Stimulated activated naive B cell treated with anti-CD40 and anti-IgM and Interleukin-4, amounts not matched to agents 10 μg/mL and 1 μg/mL and 100 μg/mL, for 72 hours (primary cell): ENCODE measurements around the gene CNOT8.
A peak's percentile ranks its signal among the peaks of the same experiment; 100 is the strongest.
"Not testable (repeated sequence)": the region's sequence is repeated elsewhere in the genome, so short reads cannot be mapped to it uniquely, and the experiment has no call there.

Experiments
- ATAC-seq, 2 donors: fragments of 150-1000 bp; cut with Tn5 transposase; replicated peaks; 2 replicates each; pipeline ENCODE4 v1.10.0; 2021; ENCODE audit warnings: moderate library complexity in 1 of 2
- DNase-seq: peaks from one replicate; pipeline ENCODE4 v3.0.0; 2021
- H3K27ac Mint-ChIP-seq: one replicate; pipeline ENCODE4 v1.8.0; 2022; ENCODE audit warnings: mild to moderate bottlenecking, mixed read lengths
- H3K27me3 Mint-ChIP-seq, 2 donors: one replicate each; pipeline ENCODE4 v1.8.0; 2022; ENCODE audit warnings: mixed read lengths in 2 of 2
- H3K36me3 Mint-ChIP-seq, 2 donors: one replicate each; pipeline ENCODE4 v1.8.0; 2022; ENCODE audit warnings: mixed read lengths in 2 of 2, mild to moderate bottlenecking in 1 of 2
- H3K4me1 Mint-ChIP-seq, 2 donors: one replicate each; pipeline ENCODE4 v1.8.0; 2022; ENCODE audit warnings: mixed read lengths in 2 of 2, mild to moderate bottlenecking in 1 of 2
- H3K4me3 Mint-ChIP-seq, 2 donors: one replicate each; pipeline ENCODE4 v1.8.0; 2022; ENCODE audit warnings: mild to moderate bottlenecking in 2 of 2, mixed read lengths in 2 of 2, moderate library complexity in 1 of 2
- H3K9me3 Mint-ChIP-seq, 2 donors: one replicate each; pipeline ENCODE4 v1.8.0; 2022; ENCODE audit warnings: mixed read lengths in 2 of 2, mild to moderate bottlenecking in 1 of 2

The CNOT8 gene

DNA sequence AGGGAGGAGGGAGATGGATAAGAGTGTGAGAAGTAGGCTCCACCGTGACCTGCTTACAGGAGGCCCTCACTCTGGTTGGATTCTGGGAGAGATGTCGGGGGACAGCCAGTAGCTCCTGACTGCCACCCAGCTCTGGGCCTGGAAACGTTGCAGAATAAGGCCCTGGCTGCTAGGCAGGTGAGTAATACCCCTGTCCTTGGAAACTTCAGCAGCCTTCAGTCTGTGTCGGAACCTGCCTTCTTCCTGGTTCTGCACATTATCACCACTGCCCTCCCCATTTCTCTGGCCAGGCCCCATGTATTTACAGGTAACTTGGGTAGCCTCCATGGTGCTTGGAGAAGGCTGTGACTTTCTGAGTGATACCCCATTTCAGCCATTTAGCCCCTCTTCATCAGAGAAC, 34.8 kb upstream of the CNOT8 start:
- ATAC-seq: no peak
- Mint-ChIP-seq H3K9me3 (no peaks in the 10 kb centered on the region), H3K27ac (peak overlapping the region; percentile 65), H3K36me3 (peaks cover 58 to 70% of the 10 kb centered on the region in 2 donors), H3K27me3 (no peaks in the 10 kb centered on the region), H3K4me3 (no peak overlapping the region), H3K4me1 (peaks cover 0 to 7% of the 10 kb centered on the region in 2 donors)
- DNase-seq: no peak

GRCh38 chr5:154824070-154824469, 34.4 kb upstream of the CNOT8 start:
- Mint-ChIP-seq H3K4me3 (no peak overlapping the region), H3K36me3 (peaks cover 55 to 67% of the 10 kb centered on the region in 2 donors), H3K4me1 (peaks cover 0 to 5% of the 10 kb centered on the region in 2 donors), H3K27ac (no peak overlapping the region), H3K9me3 (no peaks in the 10 kb centered on the region), H3K27me3 (no peaks in the 10 kb centered on the region)
- DNase-seq (no peak), ATAC-seq (no peak)

DNA sequence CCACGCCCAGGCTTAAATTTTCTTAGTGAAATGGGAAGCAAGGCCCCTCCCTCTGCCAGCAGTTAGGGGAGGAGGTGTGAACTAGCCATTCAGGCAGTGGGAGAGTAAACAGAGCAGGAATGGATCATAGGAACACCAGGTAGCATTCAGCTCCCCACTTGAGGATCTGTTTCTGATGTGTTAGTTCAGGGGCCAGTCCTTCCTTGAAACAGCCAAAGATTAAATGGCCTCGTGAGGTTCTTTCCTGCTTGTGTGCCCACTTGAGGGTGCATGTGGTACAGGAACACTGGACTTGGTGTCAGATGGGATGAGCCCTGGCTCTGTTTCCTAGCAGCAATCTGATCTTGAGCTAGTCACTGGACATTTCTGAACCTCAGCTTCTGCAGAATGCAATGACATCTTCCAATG, 29.2 kb upstream of the CNOT8 start:
- H3K4me1 Mint-ChIP-seq: peaks cover 0 to 7% of the 10 kb centered on the region in 2 donors
- no peaks in the 10 kb centered on the region for H3K27me3 Mint-ChIP-seq
- DNase-seq (no peak), ATAC-seq (no peak)
- no peak overlapping the region for H3K4me3 Mint-ChIP-seq
- peaks cover 22 to 51% of the 10 kb centered on the region in 2 donors for H3K36me3 Mint-ChIP-seq
- H3K27ac Mint-ChIP-seq: no peak overlapping the region
- no peaks in the 10 kb centered on the region for H3K9me3 Mint-ChIP-seq

DNA sequence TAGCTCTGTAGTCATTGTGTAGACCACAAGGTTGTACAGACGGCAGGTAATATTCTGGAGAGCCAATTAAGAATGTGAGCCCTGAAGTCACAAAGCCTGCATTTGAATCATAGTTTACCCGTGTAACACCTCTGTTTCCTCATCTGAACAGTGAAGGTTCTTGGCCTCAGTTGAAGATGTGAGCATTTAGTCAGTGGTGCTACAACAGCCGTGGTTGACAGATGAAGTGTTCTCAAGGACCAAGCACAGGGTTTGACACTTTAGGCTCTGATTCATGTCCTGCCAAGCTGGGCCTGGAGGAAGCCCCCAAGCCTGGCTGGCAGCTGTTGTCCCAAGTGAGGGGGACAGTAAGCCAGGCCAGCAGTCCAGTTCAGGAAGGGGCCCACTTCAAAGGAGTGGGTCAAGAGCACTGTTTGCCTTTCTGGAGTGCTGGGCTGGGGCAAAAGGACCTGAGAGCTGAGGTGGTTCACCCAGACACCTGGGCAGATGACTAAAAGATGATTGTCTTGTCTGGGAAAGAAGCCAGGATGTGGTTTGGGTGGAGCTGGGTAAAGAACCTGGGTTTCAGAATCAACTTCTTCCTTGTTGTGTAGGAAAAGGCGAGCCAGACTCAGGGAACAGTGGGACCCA, 28.7 kb upstream of the CNOT8 start:
- H3K9me3 Mint-ChIP-seq: no peaks in the 10 kb centered on the region
- H3K36me3 Mint-ChIP-seq: peaks cover 24 to 49% of the 10 kb centered on the region in 2 donors
- no peak overlapping the region for H3K27ac Mint-ChIP-seq
- no peaks in the 10 kb centered on the region for H3K27me3 Mint-ChIP-seq
- H3K4me1 Mint-ChIP-seq: peaks cover 0 to 9% of the 10 kb centered on the region in 2 donors
- DNase-seq: no peak
- no peak overlapping the region for H3K4me3 Mint-ChIP-seq
- no peak for ATAC-seq

DNA sequence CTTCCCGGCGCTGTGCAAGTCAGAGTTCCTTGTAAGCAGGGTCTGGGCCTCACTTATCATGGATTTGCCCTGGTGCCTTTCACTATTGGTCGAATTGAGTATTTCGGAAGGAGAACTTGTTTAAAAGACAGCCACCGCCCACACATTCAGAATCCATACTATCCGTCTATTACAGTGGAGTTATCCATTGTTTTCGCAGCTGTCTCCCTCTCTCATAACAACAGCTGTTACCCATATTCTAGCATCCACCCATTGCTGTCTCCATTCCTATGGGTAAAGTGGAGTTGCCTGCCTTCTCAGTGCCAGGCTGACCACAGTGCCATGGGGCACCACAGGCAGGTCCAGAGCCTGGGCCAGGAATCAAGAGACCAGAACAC, 28.2 kb upstream of the CNOT8 start:
- peaks cover 0 to 9% of the 10 kb centered on the region in 2 donors for H3K4me1 Mint-ChIP-seq
- no peak overlapping the region for H3K27ac Mint-ChIP-seq
- DNase-seq (no peak), ATAC-seq (no peak)
- H3K27me3 Mint-ChIP-seq: no peaks in the 10 kb centered on the region
- no peaks in the 10 kb centered on the region for H3K9me3 Mint-ChIP-seq
- peaks cover 26 to 50% of the 10 kb centered on the region in 2 donors for H3K36me3 Mint-ChIP-seq
- H3K4me3 Mint-ChIP-seq: no peak overlapping the region

- H3K27me3 Mint-ChIP-seq: no peaks in the 10 kb centered on the region
- H3K36me3 Mint-ChIP-seq: peaks cover 24 to 49% of the 10 kb centered on the region in 2 donors
- no peak overlapping the region for H3K4me3 Mint-ChIP-seq
- peak overlapping the region; percentile 14 for H3K27ac Mint-ChIP-seq
- no peaks in the 10 kb centered on the region for H3K9me3 Mint-ChIP-seq
- ATAC-seq (no peak), DNase-seq (no peak)
- peaks cover 0 to 9% of the 10 kb centered on the region in 2 donors for H3K4me1 Mint-ChIP-seq
Observed at GRCh38 chr5:154830596-154830995, 27.8 kb upstream of the CNOT8 start.

- Mint-ChIP-seq H3K9me3 (no peaks in the 10 kb centered on the region), H3K27me3 (no peaks in the 10 kb centered on the region), H3K4me3 (no peak overlapping the region), H3K36me3 (peaks cover 23 to 47% of the 10 kb centered on the region in 2 donors), H3K4me1 (peaks cover 0 to 9% of the 10 kb centered on the region in 2 donors), H3K27ac (no peak overlapping the region)
- ATAC-seq (no peak), DNase-seq (no peak)
Observed at GRCh38 chr5:154831451-154831850, 27.0 kb upstream of the CNOT8 start.

- not testable (repeated sequence) for H3K27me3 Mint-ChIP-seq, H3K4me3 Mint-ChIP-seq, DNase-seq, H3K4me1 Mint-ChIP-seq, ATAC-seq, H3K9me3 Mint-ChIP-seq, H3K27ac Mint-ChIP-seq
- H3K36me3 Mint-ChIP-seq: peaks cover 29 to 51% of the 10 kb centered on the region in 2 donors
Observed at GRCh38 chr5:154832804-154833203, 25.6 kb upstream of the CNOT8 start.

GRCh38 chr5:154834053-154834452, 24.4 kb upstream of the CNOT8 start:
- ATAC-seq: no peak
- Mint-ChIP-seq H3K27me3 (no peaks in the 10 kb centered on the region), H3K4me1 (peaks cover 0 to 7% of the 10 kb centered on the region in 2 donors), H3K4me3 (no peak overlapping the region), H3K36me3 (peaks cover 24 to 45% of the 10 kb centered on the region in 2 donors), H3K27ac (no peak overlapping the region), H3K9me3 (no peaks in the 10 kb centered on the region)
- no peak for DNase-seq

- not testable (repeated sequence) for ATAC-seq, DNase-seq, H3K4me3 Mint-ChIP-seq, H3K27me3 Mint-ChIP-seq, H3K27ac Mint-ChIP-seq, H3K4me1 Mint-ChIP-seq, H3K9me3 Mint-ChIP-seq
- H3K36me3 Mint-ChIP-seq: peaks cover 23 to 39% of the 10 kb centered on the region in 2 donors
Observed at GRCh38 chr5:154835701-154836052, 22.8 kb upstream of the CNOT8 start.

GRCh38 chr5:154836225-154836624, 22.2 kb upstream of the CNOT8 start:
- H3K36me3 Mint-ChIP-seq: peaks cover 23 to 40% of the 10 kb centered on the region in 2 donors
- no peak overlapping the region for H3K27ac Mint-ChIP-seq

DNA sequence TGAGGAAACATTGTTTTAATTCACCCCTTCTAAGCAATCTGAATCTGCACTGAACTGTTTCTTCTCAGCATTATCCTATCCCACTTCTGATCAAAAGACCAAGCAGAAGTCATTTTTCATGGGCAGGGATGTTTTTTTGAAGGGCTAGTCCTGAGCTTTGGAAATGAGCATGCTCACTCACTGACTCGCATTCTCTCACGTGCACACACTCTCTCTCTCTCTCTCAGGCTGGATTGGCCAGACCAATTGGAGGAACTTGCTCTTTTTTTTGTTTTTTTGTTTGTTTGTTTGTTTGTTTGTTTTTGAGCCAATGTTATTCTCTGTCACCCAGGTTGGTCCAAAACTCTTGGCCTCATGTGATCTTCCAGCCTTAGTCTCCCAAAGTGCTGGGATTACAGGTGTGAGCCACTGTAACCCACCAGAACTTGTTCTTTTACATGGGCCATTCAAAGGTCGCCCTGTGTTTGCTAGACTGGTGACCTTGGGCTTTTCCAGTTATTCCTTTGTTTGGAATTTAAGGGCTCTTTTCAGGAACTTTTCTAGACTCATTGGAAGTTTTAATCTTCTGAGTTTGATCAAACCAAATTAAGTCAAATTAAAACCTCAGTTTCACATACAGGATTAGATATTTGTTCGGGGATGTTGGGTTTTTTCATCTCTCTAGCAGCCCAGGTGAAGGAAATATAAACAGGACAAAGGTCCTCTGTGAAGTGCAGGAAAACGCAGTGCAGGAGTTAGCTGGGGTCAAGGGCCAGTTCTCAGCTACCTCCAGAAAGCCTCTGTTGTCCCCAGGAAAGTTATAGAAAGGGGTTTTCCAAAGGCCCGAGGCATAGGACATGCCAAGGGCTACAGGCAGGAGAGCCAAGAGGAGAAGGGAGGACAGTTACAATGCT, 21.2 kb upstream of the CNOT8 start:
- Mint-ChIP-seq H3K4me3 (no peak overlapping the region), H3K36me3 (peaks cover 23 to 36% of the 10 kb centered on the region in 2 donors), H3K9me3 (no peaks in the 10 kb centered on the region), H3K4me1 (peaks cover 0 to 2% of the 10 kb centered on the region in 2 donors), H3K27me3 (no peaks in the 10 kb centered on the region), H3K27ac (no peak overlapping the region)
- DNase-seq (no peak), ATAC-seq (no peak)

More at GRCh38 chr5:154836225-154836624, 22.2 kb upstream of the CNOT8 start:
- H3K4me1 Mint-ChIP-seq: peaks cover 0 to 2% of the 10 kb centered on the region in 2 donors
- DNase-seq (no peak), ATAC-seq (no peak)
- no peak overlapping the region for H3K4me3 Mint-ChIP-seq
- no peaks in the 10 kb centered on the region for H3K27me3 Mint-ChIP-seq
- no peaks in the 10 kb centered on the region for H3K9me3 Mint-ChIP-seq

DNA sequence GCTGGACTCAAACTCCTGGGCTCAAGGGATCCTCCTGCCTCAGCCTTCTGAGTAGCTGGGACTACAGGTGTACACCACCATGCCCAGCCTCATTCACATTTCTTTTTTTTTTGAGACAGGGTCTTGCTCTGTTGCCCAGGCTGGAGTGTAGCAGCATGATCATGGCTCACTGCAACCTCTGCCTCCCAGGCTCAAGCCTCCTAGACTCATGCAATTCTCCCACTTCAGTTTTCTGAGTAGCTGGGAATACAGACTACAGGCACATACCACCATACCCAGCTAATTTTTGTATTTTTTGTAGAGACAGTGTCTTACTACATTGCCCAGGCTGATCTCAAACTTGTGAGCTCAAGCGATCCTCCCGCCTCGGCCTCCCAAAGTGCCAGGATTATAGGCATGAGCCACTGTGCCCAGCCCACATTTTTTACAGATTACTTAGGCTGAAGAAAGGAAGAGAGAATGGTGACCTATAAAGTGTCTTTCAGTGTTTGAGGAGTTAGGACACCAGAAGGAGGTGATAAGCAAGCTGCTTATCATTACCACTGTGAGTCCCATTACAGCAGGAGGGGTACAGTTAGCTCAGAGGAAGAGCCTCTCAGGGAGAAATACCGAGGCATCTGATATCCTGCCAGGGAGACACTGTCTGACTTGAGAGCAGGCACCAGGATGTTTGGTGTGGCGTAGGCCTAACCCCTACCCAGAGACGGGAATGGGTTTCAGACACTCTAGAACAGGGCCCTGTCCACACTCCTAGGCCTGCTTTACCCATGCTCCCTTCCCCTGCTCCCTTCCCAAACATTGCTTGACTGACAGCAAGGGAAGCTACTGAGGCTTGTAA, 17.8 kb upstream of the CNOT8 start:
- no peak for DNase-seq
- no peak for ATAC-seq
- Mint-ChIP-seq H3K36me3 (peaks cover 22 to 32% of the 10 kb centered on the region in 2 donors), H3K4me1 (no peaks in the 10 kb centered on the region), H3K27me3 (no peaks in the 10 kb centered on the region), H3K9me3 (no peaks in the 10 kb centered on the region), H3K4me3 (no peak overlapping the region), H3K27ac (peak overlapping the region; percentile 47)

DNA sequence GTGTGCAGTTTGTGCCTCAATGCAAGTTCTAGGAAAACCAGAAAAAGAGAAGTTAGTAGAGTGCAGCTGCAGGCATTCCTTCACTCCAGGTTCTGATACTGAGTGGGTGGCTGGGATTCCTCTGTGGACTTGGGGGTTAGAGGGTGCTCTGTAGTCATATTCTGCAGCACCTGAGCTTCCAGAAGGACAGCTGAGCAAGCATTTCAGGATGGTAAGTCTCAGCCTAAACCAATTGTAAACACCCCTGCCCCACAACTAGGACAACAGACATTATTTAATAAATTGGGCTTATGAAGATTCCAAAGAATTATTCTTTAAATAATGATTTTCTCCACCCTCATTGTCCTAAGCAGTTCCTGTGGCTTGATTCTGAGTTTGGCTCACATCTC, 17.2 kb upstream of the CNOT8 start:
- Mint-ChIP-seq H3K4me3 (no peak overlapping the region), H3K9me3 (no peaks in the 10 kb centered on the region), H3K27me3 (no peaks in the 10 kb centered on the region), H3K36me3 (peaks cover 19 to 33% of the 10 kb centered on the region in 2 donors), H3K4me1 (no peaks in the 10 kb centered on the region), H3K27ac (peak overlapping the region; percentile 47)
- no peak for DNase-seq
- no peak for ATAC-seq
